ENCODE results near the gene PTPN21. TPM values are rescaled to one million over a fixed set of nuclear protein-coding genes. Genes with fewer than 3 reads are reported as not detected.

Gene PTPN21
- polyA plus RNA-seq, 1 experiment: 16.0 TPM

GRCh38 chr14:88502740-88503139 lies 52.1 kb downstream of the PTPN21 start:
- CTCF ChIA-PET: interaction anchor here (1.1 kb wide), 1 partner anchor 11 kb away, joined by 4 read pairs; no protein-coding TSS in a partner anchor
- DNase-seq (ENCODE audit: low read depth, low spot score): no peak
- POLR2A ChIA-PET: no interaction called here
- no peak overlapping the region for H3K27ac ChIP-seq (ENCODE audit: low read depth, low read length)
- H3K27me3 ChIP-seq (ENCODE audit: control insufficient read depth, insufficient read depth, low read length): no peaks in the 10 kb centered on the region
- TF ChIP-seq CTCF (IDR thresholded peaks at IDR 0.05; ENCODE audit: low read depth, low read length): no peak
- no peak overlapping the region for H3K4me3 ChIP-seq (ENCODE audit: low read depth, low read length)
- H3K9me3 ChIP-seq (ENCODE audit: control insufficient read depth, insufficient read depth, low read length): no peaks in the 10 kb centered on the region

- CTCF ChIA-PET: interaction anchor here (0.8 to 1.0 kb wide), 2 partner anchors 9 to 50 kb away, joined by 3 read pairs; no protein-coding TSS in a partner anchor
- Histone ChIP-seq H3K4me3 (ENCODE audit: low read depth, low read length) (no peak overlapping the region), H3K27me3 (ENCODE audit: control insufficient read depth, insufficient read depth, low read length) (no peaks in the 10 kb centered on the region), H3K9me3 (ENCODE audit: control insufficient read depth, insufficient read depth, low read length) (no peaks in the 10 kb centered on the region), H3K27ac (ENCODE audit: low read depth, low read length) (no peak overlapping the region)
- DNase-seq (ENCODE audit: low read depth, low spot score): no peak
- TF ChIP-seq CTCF (IDR thresholded peaks at IDR 0.05; ENCODE audit: low read depth, low read length): no peak
- POLR2A ChIA-PET: no interaction called here
Observed at GRCh38 chr14:88500611-88501010, 54.2 kb downstream of the PTPN21 start.

GRCh38 chr14:88499225-88499624 lies 55.6 kb downstream of the PTPN21 start:
- ChIA-PET POLR2A (interaction anchor here (0.6 kb wide), 1 partner anchor 10 kb away, joined by 3 read pairs; no protein-coding TSS in a partner anchor), CTCF (no interaction called here)
- Histone ChIP-seq H3K9me3 (ENCODE audit: control insufficient read depth, insufficient read depth, low read length) (no peaks in the 10 kb centered on the region), H3K27ac (ENCODE audit: low read depth, low read length) (no peak overlapping the region), H3K27me3 (ENCODE audit: control insufficient read depth, insufficient read depth, low read length) (no peaks in the 10 kb centered on the region), H3K4me3 (ENCODE audit: low read depth, low read length) (no peak overlapping the region)
- TF ChIP-seq CTCF (IDR thresholded peaks at IDR 0.05; ENCODE audit: low read depth, low read length): no peak
- no peak for DNase-seq (ENCODE audit: low read depth, low spot score)

GRCh38 chr14:88496414-88496813 lies 58.4 kb downstream of the PTPN21 start:
- no peak for TF ChIP-seq CTCF (IDR thresholded peaks at IDR 0.05; ENCODE audit: low read depth, low read length)
- CTCF ChIA-PET: interaction anchor here (1.3 to 1.8 kb wide), 2 partner anchors 63 to 307 kb away, joined by 3 to 5 read pairs; no protein-coding TSS in a partner anchor

GRCh38 chr14:88493392-88494185 lies 61.2 kb downstream of the PTPN21 start:
- H3K27me3 ChIP-seq (ENCODE audit: control insufficient read depth, insufficient read depth, low read length): no peaks in the 10 kb centered on the region
- DNase-seq (ENCODE audit: low read depth, low spot score): no peak
- H3K4me3 ChIP-seq (ENCODE audit: low read depth, low read length): no peak overlapping the region
- POLR2A ChIA-PET: no interaction called here
- H3K27ac ChIP-seq (ENCODE audit: low read depth, low read length): no peak overlapping the region
- no peaks in the 10 kb centered on the region for H3K9me3 ChIP-seq (ENCODE audit: control insufficient read depth, insufficient read depth, low read length)
- CTCF ChIA-PET: interaction anchor here (0.7 to 3.4 kb wide), 8 partner anchors 12 to 304 kb away, joined by 3 to 42 read pairs (median 6); no protein-coding TSS in a partner anchor
- no peak for TF ChIP-seq CTCF (IDR thresholded peaks at IDR 0.05; ENCODE audit: low read depth, low read length)

More at GRCh38 chr14:88496414-88496813, 58.4 kb downstream of the PTPN21 start:
- no peak for DNase-seq (ENCODE audit: low read depth, low spot score)
- Histone ChIP-seq H3K27me3 (ENCODE audit: control insufficient read depth, insufficient read depth, low read length) (no peaks in the 10 kb centered on the region), H3K4me3 (ENCODE audit: low read depth, low read length) (no peak overlapping the region), H3K27ac (ENCODE audit: low read depth, low read length) (no peak overlapping the region), H3K9me3 (ENCODE audit: control insufficient read depth, insufficient read depth, low read length) (no peaks in the 10 kb centered on the region)
- POLR2A ChIA-PET: no interaction called here
